ENCODE data around the gene CPVL. TPM values are rescaled to one million over a fixed set of nuclear protein-coding genes. Genes with fewer than 3 reads are reported as not detected.

The CPVL gene
- total RNA-seq, 1 donor from 2014 or later = 30.2 TPM

GRCh38 chr7:28964056-28964455 lies 182.3 kb downstream of the CPVL start:
- TF ChIP-seq CTCF (conservative IDR thresholded peaks at IDR 0.05) = no peak
- no peak for DNase-seq (ENCODE audit: extremely low spot score, unreplicated experiment)
- Mint-ChIP-seq H3K36me3 (peaks cover 8% of the 10 kb centered on the region), H3K27me3 (peaks cover 6% of the 10 kb centered on the region), H3K27ac (no peak overlapping the region), H3K4me1 (ENCODE audit: unreplicated experiment) (peaks cover 24% of the 10 kb centered on the region), H3K4me3 (no peak overlapping the region), H3K9me3 (no peaks in the 10 kb centered on the region)

- H3K27me3 Mint-ChIP-seq = peaks cover 21% of the 10 kb centered on the region
- H3K4me1 Mint-ChIP-seq (ENCODE audit: unreplicated experiment) = peaks cover 36% of the 10 kb centered on the region
- H3K9me3 Mint-ChIP-seq = no peaks in the 10 kb centered on the region
- no peak for TF ChIP-seq CTCF (conservative IDR thresholded peaks at IDR 0.05)
- no peak overlapping the region for H3K4me3 Mint-ChIP-seq
- H3K27ac Mint-ChIP-seq = no peak overlapping the region
- DNase-seq (ENCODE audit: extremely low spot score, unreplicated experiment) = no peak
- peaks cover 4% of the 10 kb centered on the region for H3K36me3 Mint-ChIP-seq
Observed at GRCh38 chr7:28961972-28962371, 184.4 kb downstream of the CPVL start.

- Mint-ChIP-seq H3K27me3 (peaks cover 22% of the 10 kb centered on the region), H3K4me1 (ENCODE audit: unreplicated experiment) (peaks cover 27% of the 10 kb centered on the region), H3K27ac (no peak overlapping the region), H3K36me3 (peaks cover 4% of the 10 kb centered on the region), H3K4me3 (peak overlapping the region; percentile 3), H3K9me3 (no peaks in the 10 kb centered on the region)
- no peak for DNase-seq (ENCODE audit: extremely low spot score, unreplicated experiment)
- no peak for TF ChIP-seq CTCF (conservative IDR thresholded peaks at IDR 0.05)
Observed at GRCh38 chr7:28960071-28960840, 186.1 kb downstream of the CPVL start.

- no peak for TF ChIP-seq CTCF (conservative IDR thresholded peaks at IDR 0.05)
- H3K36me3 Mint-ChIP-seq = peaks cover 4% of the 10 kb centered on the region
- peaks cover 29% of the 10 kb centered on the region for H3K27me3 Mint-ChIP-seq
- H3K27ac Mint-ChIP-seq = peak overlapping the region; percentile 65
- H3K4me3 Mint-ChIP-seq = peak overlapping the region; percentile 91
- H3K9me3 Mint-ChIP-seq = no peaks in the 10 kb centered on the region
- H3K4me1 Mint-ChIP-seq (ENCODE audit: unreplicated experiment) = peaks cover 30% of the 10 kb centered on the region
- no peak for DNase-seq (ENCODE audit: extremely low spot score, unreplicated experiment)
Observed at GRCh38 chr7:28958980-28959347, 187.4 kb downstream of the CPVL start.

GRCh38 chr7:28958235-28958979 lies 187.9 kb downstream of the CPVL start, which contains the start of gene TRIL:
Gene TRIL, minus strand, starts transcription at chr7:28958330. Its CDS starts 284 bp downstream, at chr7:28958046.
- Mint-ChIP-seq H3K9me3 (no peaks in the 10 kb centered on the region), H3K4me3 (peak within 1 kb of the TSS; percentile 91), H3K27me3 (peaks cover 30% of the 10 kb centered on the region), H3K27ac (peak within 1 kb of the TSS; percentile 74), H3K4me1 (ENCODE audit: unreplicated experiment) (peaks cover 36% of the 10 kb centered on the region), H3K36me3 (peaks cover 4% of the 10 kb centered on the region)
- peak; percentile 78 for DNase-seq (ENCODE audit: extremely low spot score, unreplicated experiment)
- TF ChIP-seq CTCF (conservative IDR thresholded peaks at IDR 0.05) = no peak
